PC-9 (cell line): ENCODE measurements around the gene BRF1. TPM values are rescaled to one million over a fixed set of nuclear protein-coding genes. Genes with fewer than 3 reads are reported as not detected.
A peak's percentile ranks its signal among the peaks of the same experiment; 100 is the strongest.

Experiments used
- BruUV-seq: library from RNA; stranded (reverse); fragments of 400-500 nt; replicated peaks from 2 replicates; lab custom pipeline; 2021; lab: Mats Ljungman, UMichigan
- CTCF ChIA-PET: fragments of 300-600 bp; sonication (Branson Sonifier 250); formaldehyde crosslinking; loops from one replicate; lab custom pipeline; 2022; ENCODE audit warnings: antibody characterized with exemption; lab: Charles Lee
- POLR2A ChIA-PET: fragments of 300-600 bp; sonication (Branson Sonifier 250); formaldehyde crosslinking; loops from one replicate; lab custom pipeline; 2022; ENCODE audit warnings: antibody characterized with exemption; ENCODE audit not compliant: unreplicated experiment; lab: Charles Lee
- DNase-seq, 2 experiments: peaks; one replicate each; pipeline versions ENCODE4 v3.0.0 to v3.0.0-alpha.2; 2015 to 2022; ENCODE audit warnings: mixed read lengths in 1 of 2
- H2AFZ ChIP-seq: fragments of 200-600 bp; sonication (generic); 2 replicates; pipeline ENCODE4 v1.8.1; 2017; ENCODE audit warnings: antibody characterized with exemption
- H3F3A ChIP-seq: fragments of 200-600 bp; sonication (generic); 2 replicates; pipeline ENCODE4 v1.8.1; 2017; ENCODE audit warnings: antibody characterized with exemption, mild to moderate bottlenecking, low read depth; ENCODE audit not compliant: insufficient read depth
- H3K27ac ChIP-seq: fragments of 200-600 bp; sonication (generic); 2 replicates; pipeline ENCODE4 v1.6.1; 2016; ENCODE audit warnings: mixed run types
- H3K27me3 ChIP-seq: fragments of 200-600 bp; sonication (generic); 2 replicates; pipeline ENCODE4 v1.6.1; 2016; ENCODE audit warnings: low read depth, mixed run types; ENCODE audit not compliant: insufficient read depth
- H3K36me3 ChIP-seq: fragments of 200-600 bp; sonication (generic); 2 replicates; pipeline ENCODE4 v1.6.1; 2016; ENCODE audit warnings: low read depth, mixed run types
- H3K4me1 ChIP-seq: fragments of 200-600 bp; sonication (generic); replicated peaks from 2 replicates; pipeline ENCODE4 v1.6.1; 2016; ENCODE audit warnings: mixed run types; ENCODE audit not compliant: insufficient read depth
- H3K4me2 ChIP-seq: fragments of 200-600 bp; sonication (generic); 2 replicates; pipeline ENCODE4 v1.6.1; 2017; ENCODE audit warnings: mixed run types
- H3K4me3 ChIP-seq: fragments of 200-600 bp; sonication (generic); 2 replicates; pipeline ENCODE4 v1.6.1; 2016; ENCODE audit warnings: mixed run types
- H3K79me2 ChIP-seq: fragments of 200-600 bp; sonication (generic); 2 replicates; pipeline ENCODE4 v1.6.1; 2017; ENCODE audit warnings: low read depth, mixed run types
- H3K9me2 ChIP-seq: fragments of 200-600 bp; sonication (generic); 2 replicates; pipeline ENCODE4 v1.8.1; 2017; ENCODE audit warnings: mild to moderate bottlenecking; ENCODE audit not compliant: insufficient read depth
- H3K9me3 ChIP-seq: fragments of 200-600 bp; sonication (generic); 2 replicates; pipeline ENCODE4 v1.8.1; 2016; ENCODE audit warnings: low read depth; ENCODE audit not compliant: insufficient read depth
- H4K20me1 ChIP-seq: fragments of 200-600 bp; sonication (generic); 2 replicates; pipeline ENCODE4 v1.8.1; 2017; ENCODE audit not compliant: insufficient read depth
- CTCF ChIP-seq: fragments of 200-600 bp; sonication (generic); conservative IDR thresholded peaks from 2 replicates; pipeline ENCODE4 v1.6.1; 2017; ENCODE audit warnings: mixed run types, antibody characterized with exemption, mild to moderate bottlenecking, moderate library complexity
- EZH2 ChIP-seq: fragments of 200-600 bp; sonication (generic); IDR thresholded peaks from 2 replicates; pipeline ENCODE4 v1.8.0; 2017; ENCODE audit warnings: antibody characterized with exemption, low read depth
- intact Hi-C: fragments of 100-400 bp; cut with micrococcal nuclease; formaldehyde crosslinking; loops from one replicate; pipeline ENCODE4 v1.10.0; 2022; ENCODE audit not compliant: unreplicated experiment
- total RNA-seq: library from RNA; stranded (reverse); gene quantifications from 2 replicates; pipeline ENCODE4 v1.2.3, GENCODE V29; 2021

BRF1 gene
- total RNA-seq, 1 experiment from 2014 or later, result 24.8 TPM

- no peaks in the 10 kb centered on the region for H3K9me3 ChIP-seq
- peak; percentile 60 for TF ChIP-seq CTCF
- no peak for TF ChIP-seq EZH2
- peak overlapping the region; percentile 50; the same call in 1 of the 2 replicates for H3K4me3 ChIP-seq
- intact Hi-C loops, result no loop called here
- peak overlapping the region; percentile 73 for H3K4me2 ChIP-seq
- H3K79me2 ChIP-seq, result peaks cover 19% of the 10 kb centered on the region
- H3K9me2 ChIP-seq, result no peaks in the 10 kb centered on the region
- H3F3A ChIP-seq, result no peaks in the 10 kb centered on the region
- H3K4me1 ChIP-seq, result peaks cover 28% of the 10 kb centered on the region
- H3K27me3 ChIP-seq, result no peaks in the 10 kb centered on the region
- CTCF ChIA-PET, result no interaction called here
- H3K36me3 ChIP-seq, result no peaks in the 10 kb centered on the region
- POLR2A ChIA-PET, result no interaction called here
- no peak overlapping the region for H3K27ac ChIP-seq
- H4K20me1 ChIP-seq, result peaks cover 15% of the 10 kb centered on the region; the same call in 1 of the 2 replicates
- no peak overlapping the region for H2AFZ ChIP-seq
- DNase-seq, result no peak
- BruUV-seq, result no TSS peak
Measured at GRCh38 chr14:105168979-105169507, 131.8 kb downstream of the BRF1 start.

GRCh38 chr14:105168496-105168978 is 132.3 kb downstream of the BRF1 start, which contains the start of gene JAG2:
TSS of gene JAG2 (minus strand) at chr14:105168776. CDS start at chr14:105168420, 356 bp downstream.
- no TSS peak for BruUV-seq
- Histone ChIP-seq H3K27ac (no peak within 1 kb of the TSS), H3K36me3 (no peaks in the 10 kb centered on the region), H3K4me3 (peak within 1 kb of the TSS; percentile 61; the same call in 1 of the 2 replicates), H3K79me2 (peaks cover 19% of the 10 kb centered on the region), H3K4me2 (peak within 1 kb of the TSS; percentile 92), H3K9me2 (no peaks in the 10 kb centered on the region), H3F3A (no peaks in the 10 kb centered on the region), H2AFZ (peak within 1 kb of the TSS; percentile 64; the same call in 1 of the 2 replicates), H3K9me3 (no peaks in the 10 kb centered on the region), H3K4me1 (peaks cover 28% of the 10 kb centered on the region), H4K20me1 (peaks cover 12% of the 10 kb centered on the region; the same call in 1 of the 2 replicates), H3K27me3 (no peaks in the 10 kb centered on the region)
- DNase-seq, result peak in 1 of 2 experiments; percentile 52
- intact Hi-C loops, result no loop called here
- ChIA-PET CTCF (no interaction called here), POLR2A (no interaction called here)
- TF ChIP-seq CTCF, result no peak
- no peak for TF ChIP-seq EZH2

- Histone ChIP-seq H3K9me3 (no peaks in the 10 kb centered on the region), H3F3A (no peaks in the 10 kb centered on the region), H2AFZ (0 out of 2 replicates have a peak overlapping the region, but pooled peaks have one; percentile 64), H4K20me1 (peaks cover 12% of the 10 kb centered on the region; the same call in 1 of the 2 replicates), H3K4me1 (peaks cover 28% of the 10 kb centered on the region), H3K4me2 (peak overlapping the region; percentile 92), H3K9me2 (no peaks in the 10 kb centered on the region), H3K79me2 (peaks cover 19% of the 10 kb centered on the region), H3K4me3 (peak overlapping the region; percentile 61; the same call in 1 of the 2 replicates), H3K27ac (no peak overlapping the region), H3K27me3 (no peaks in the 10 kb centered on the region), H3K36me3 (no peaks in the 10 kb centered on the region)
- TF ChIP-seq CTCF, result no peak
- no peak for TF ChIP-seq EZH2
- ChIA-PET POLR2A (no interaction called here), CTCF (no interaction called here)
- DNase-seq, result no peak
- BruUV-seq, result no TSS peak
- intact Hi-C loops, result no loop called here
Measured at GRCh38 chr14:105168093-105168420, 132.7 kb downstream of the BRF1 start.
